Heart left ventricle (tissue), 13 donors: ENCODE data around the gene PLEKHG3.

Experiments
- CTCF ChIP-seq, 12 donors: fragments of 200-600 bp; sonication (generic) in 4 of 12; IDR thresholded peaks; one replicate each; pipeline versions ENCODE4 v1.5.0 to v1.8.0; 2018 to 2022; ENCODE audit warnings: antibody characterized with exemption in 12 of 12, mild to moderate bottlenecking in 5 of 12
- POLR2A ChIP-seq, 2 donors: fragments of 450-650 bp; IDR thresholded peaks; one replicate each; pipeline ENCODE4 v1.6.1; 2017; ENCODE audit warnings: antibody characterized with exemption in 2 of 2, mild to moderate bottlenecking in 2 of 2, moderate library complexity in 2 of 2
- donor health status: ischemic (EF 13 %, LVEDD 7.1; RV severe dilation, severe dysfunction).
- donor health status: DM: no; HTN: yes; CAD: no.
- donor health status: DM: no; HTN: no; CAD: no.
- donor health status: ischemic (EF 25% LVEDD 6.9; RV normal size, moderate dysfunction).
- donor health status: ischemic (EF 25% LVEDD 5.7; RV mildly dilated, moderate dysfunction).
- donor health status: ischemic (EF 35%, LVEDD 5.7; RV mildly dilated, moderate dysfunction).
- donor health status: nonischemic (EF 11% LVEDD 7.7; RV severe dilation, severe dysfunction).
- donor health status: DM: yes; HTN: yes; CAD: no.
- donor health status: PGD.
- donor health status: ischemic (EF 29% LVEDD 5.4; RV normal size, mild dysfunction).
- donor health status: nonischemic (EF 23%, LVEDD 6.1; RV moderate dilation, normal function).

GRCh38 chr14:64704143-64704742, at the start of gene PLEKHG3:
- TF ChIP-seq CTCF (IDR thresholded peaks at IDR 0.05) (peak in 3 of 12 donors; percentile 26 to 31 (median 27)), POLR2A (IDR thresholded peaks at IDR 0.05) (peak in 1 of 2 donors; percentile 50)
